HCT116 (cell line): Measurements from ENCODE around the gene PPP2R5A.

Experiments used
- CEBPB ChIP-seq: IDR thresholded peaks from 2 replicates; pipeline ENCODE4 v1.6.1; 2012; ENCODE audit warnings: low read depth
- EZH2 ChIP-seq: fragments of 200-600 bp; sonication (generic); IDR thresholded peaks from 2 replicates; pipeline ENCODE4 v1.6.1; 2017; ENCODE audit warnings: antibody characterized with exemption, mixed run types
- POLR2A ChIP-seq: IDR thresholded peaks from 2 replicates; pipeline ENCODE4 v1.7.0; 2011; ENCODE audit warnings: borderline replicate concordance; ENCODE audit not compliant: insufficient read depth, insufficient read length; ENCODE audit errors: extremely low read depth
- POLR2AphosphoS5 ChIP-seq: IDR thresholded peaks from 2 replicates; pipeline ENCODE4 v1.6.1; 2011; ENCODE audit warnings: mild to moderate bottlenecking, low read depth, low read length, moderate library complexity
- SIN3A ChIP-seq: IDR thresholded peaks from 2 replicates; pipeline ENCODE4 v1.6.1; 2012; ENCODE audit warnings: low read depth
- YY1 ChIP-seq: IDR thresholded peaks from 2 replicates; pipeline ENCODE4 v1.6.1; 2011; ENCODE audit warnings: low read length, low read depth, moderate library complexity, mild to moderate bottlenecking; ENCODE audit not compliant: insufficient replicate concordance; ENCODE audit errors: extremely low read depth
- ZFX ChIP-seq: fragments of 450-650 bp; IDR thresholded peaks from 2 replicates; pipeline ENCODE4 v1.6.1; 2017
- TF ChIP-seq, protein P1 (sequence below), 3 experiments: fragments of 200-600 bp in 1 of 3; sonication (generic) in 1 of 3; IDR thresholded peaks in 2 of 3; conservative IDR thresholded peaks in 1 of 3; 2 replicates each; pipeline ENCODE4 v1.5.1; 2012 to 2017; ENCODE audit warnings: low read depth in 2 of 3, low read length in 2 of 3, antibody characterized with exemption in 1 of 3, borderline replicate concordance in 1 of 3, control low read depth in 1 of 3, mild to moderate bottlenecking in 1 of 3, mixed read lengths in 1 of 3, mixed run types in 1 of 3, moderate library complexity in 1 of 3; ENCODE audit not compliant: insufficient read depth in 1 of 3
- TF ChIP-seq, protein P2 (sequence below): IDR thresholded peaks from 2 replicates; pipeline ENCODE4 v1.6.1; 2012
- TF ChIP-seq, protein P3 (sequence below): IDR thresholded peaks from 2 replicates; pipeline ENCODE4 v1.6.1; 2012; ENCODE audit warnings: low read depth

DNA sequence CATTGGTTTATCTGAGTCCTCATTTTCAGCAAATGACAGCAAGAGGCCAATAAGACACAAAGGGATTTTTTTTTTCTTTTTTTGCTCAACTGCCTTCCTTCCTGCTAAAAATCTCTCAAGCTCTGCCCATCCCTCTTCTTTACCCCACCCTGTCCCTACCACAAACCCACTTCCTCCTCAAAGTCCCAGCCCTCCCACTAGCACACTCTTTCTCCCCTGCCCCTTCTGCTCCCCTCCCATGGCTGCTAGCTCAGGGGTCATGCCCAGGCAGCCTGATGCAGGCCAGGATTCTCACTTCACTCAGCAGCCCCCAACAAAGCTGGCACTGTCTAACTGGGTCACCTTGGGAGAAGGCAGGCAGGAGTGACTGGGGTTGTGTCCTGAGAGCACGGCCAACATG, 28.8 kb upstream of the PPP2R5A start:
- TF ChIP-seq ZFX, result no peak
- TF ChIP-seq POLR2AphosphoS5, result no peak
- TF ChIP-seq EZH2, result no peak
- TF ChIP-seq, protein P1, sequence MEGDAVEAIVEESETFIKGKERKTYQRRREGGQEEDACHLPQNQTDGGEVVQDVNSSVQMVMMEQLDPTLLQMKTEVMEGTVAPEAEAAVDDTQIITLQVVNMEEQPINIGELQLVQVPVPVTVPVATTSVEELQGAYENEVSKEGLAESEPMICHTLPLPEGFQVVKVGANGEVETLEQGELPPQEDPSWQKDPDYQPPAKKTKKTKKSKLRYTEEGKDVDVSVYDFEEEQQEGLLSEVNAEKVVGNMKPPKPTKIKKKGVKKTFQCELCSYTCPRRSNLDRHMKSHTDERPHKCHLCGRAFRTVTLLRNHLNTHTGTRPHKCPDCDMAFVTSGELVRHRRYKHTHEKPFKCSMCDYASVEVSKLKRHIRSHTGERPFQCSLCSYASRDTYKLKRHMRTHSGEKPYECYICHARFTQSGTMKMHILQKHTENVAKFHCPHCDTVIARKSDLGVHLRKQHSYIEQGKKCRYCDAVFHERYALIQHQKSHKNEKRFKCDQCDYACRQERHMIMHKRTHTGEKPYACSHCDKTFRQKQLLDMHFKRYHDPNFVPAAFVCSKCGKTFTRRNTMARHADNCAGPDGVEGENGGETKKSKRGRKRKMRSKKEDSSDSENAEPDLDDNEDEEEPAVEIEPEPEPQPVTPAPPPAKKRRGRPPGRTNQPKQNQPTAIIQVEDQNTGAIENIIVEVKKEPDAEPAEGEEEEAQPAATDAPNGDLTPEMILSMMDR (IDR thresholded peaks at IDR 0.05 in 2 of 3, conservative IDR thresholded peaks at IDR 0.05 in 1 of 3; ENCODE audit: borderline replicate concordance in 1 of 3, insufficient read depth in 1 of 3, low read depth in 2 of 3, low read length in 2 of 3), result no peak
- TF ChIP-seq SIN3A, result no peak
- TF ChIP-seq CEBPB, result no peak
- TF ChIP-seq, protein P2, sequence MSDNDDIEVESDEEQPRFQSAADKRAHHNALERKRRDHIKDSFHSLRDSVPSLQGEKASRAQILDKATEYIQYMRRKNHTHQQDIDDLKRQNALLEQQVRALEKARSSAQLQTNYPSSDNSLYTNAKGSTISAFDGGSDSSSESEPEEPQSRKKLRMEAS, result no peak
- TF ChIP-seq, protein P3, sequence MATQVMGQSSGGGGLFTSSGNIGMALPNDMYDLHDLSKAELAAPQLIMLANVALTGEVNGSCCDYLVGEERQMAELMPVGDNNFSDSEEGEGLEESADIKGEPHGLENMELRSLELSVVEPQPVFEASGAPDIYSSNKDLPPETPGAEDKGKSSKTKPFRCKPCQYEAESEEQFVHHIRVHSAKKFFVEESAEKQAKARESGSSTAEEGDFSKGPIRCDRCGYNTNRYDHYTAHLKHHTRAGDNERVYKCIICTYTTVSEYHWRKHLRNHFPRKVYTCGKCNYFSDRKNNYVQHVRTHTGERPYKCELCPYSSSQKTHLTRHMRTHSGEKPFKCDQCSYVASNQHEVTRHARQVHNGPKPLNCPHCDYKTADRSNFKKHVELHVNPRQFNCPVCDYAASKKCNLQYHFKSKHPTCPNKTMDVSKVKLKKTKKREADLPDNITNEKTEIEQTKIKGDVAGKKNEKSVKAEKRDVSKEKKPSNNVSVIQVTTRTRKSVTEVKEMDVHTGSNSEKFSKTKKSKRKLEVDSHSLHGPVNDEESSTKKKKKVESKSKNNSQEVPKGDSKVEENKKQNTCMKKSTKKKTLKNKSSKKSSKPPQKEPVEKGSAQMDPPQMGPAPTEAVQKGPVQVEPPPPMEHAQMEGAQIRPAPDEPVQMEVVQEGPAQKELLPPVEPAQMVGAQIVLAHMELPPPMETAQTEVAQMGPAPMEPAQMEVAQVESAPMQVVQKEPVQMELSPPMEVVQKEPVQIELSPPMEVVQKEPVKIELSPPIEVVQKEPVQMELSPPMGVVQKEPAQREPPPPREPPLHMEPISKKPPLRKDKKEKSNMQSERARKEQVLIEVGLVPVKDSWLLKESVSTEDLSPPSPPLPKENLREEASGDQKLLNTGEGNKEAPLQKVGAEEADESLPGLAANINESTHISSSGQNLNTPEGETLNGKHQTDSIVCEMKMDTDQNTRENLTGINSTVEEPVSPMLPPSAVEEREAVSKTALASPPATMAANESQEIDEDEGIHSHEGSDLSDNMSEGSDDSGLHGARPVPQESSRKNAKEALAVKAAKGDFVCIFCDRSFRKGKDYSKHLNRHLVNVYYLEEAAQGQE, result no peak
- no peak for TF ChIP-seq POLR2A
- TF ChIP-seq YY1, result no peak
